ENCODE results near the gene LAMA4.

Gene LAMA4

GRCh38 chr6:112272799-112273198 lies 18.4 kb upstream of the LAMA4 start:
- no peak for DNase-seq (ENCODE audit: low read depth)

GRCh38 chr6:112270756-112271155 lies 16.4 kb upstream of the LAMA4 start:
- no peak for DNase-seq (ENCODE audit: low read depth)

- no peak for DNase-seq (ENCODE audit: low read depth)
Observed at GRCh38 chr6:112269979-112270566, 15.7 kb upstream of the LAMA4 start.

GRCh38 chr6:112269114-112269513 lies 14.7 kb upstream of the LAMA4 start:
- no peak for DNase-seq (ENCODE audit: low read depth)

GRCh38 chr6:112268654-112269053 lies 14.3 kb upstream of the LAMA4 start:
- no peak for DNase-seq (ENCODE audit: low read depth)

- no peak for DNase-seq (ENCODE audit: low read depth)
Observed at GRCh38 chr6:112268019-112268418, 13.7 kb upstream of the LAMA4 start.

GRCh38 chr6:112266331-112266730 lies 12.0 kb upstream of the LAMA4 start:
- no peak for DNase-seq (ENCODE audit: low read depth)

GRCh38 chr6:112259337-112259675 lies 4.9 kb upstream of the LAMA4 start:
- DNase-seq (ENCODE audit: low read depth) = no peak

GRCh38 chr6:112258642-112259336 lies 4.4 kb upstream of the LAMA4 start:
- DNase-seq (ENCODE audit: low read depth) = no peak

- DNase-seq (ENCODE audit: low read depth) = no peak
Observed at GRCh38 chr6:112257178-112257855, 3.0 kb upstream of the LAMA4 start.

- no peak for DNase-seq (ENCODE audit: low read depth)
Observed at GRCh38 chr6:112254921-112255320, 554 bp upstream of the LAMA4 start.

- DNase-seq (ENCODE audit: low read depth) = no peak
Observed at GRCh38 chr6:112253498-112253840, 898 bp downstream of the LAMA4 start.

- DNase-seq (ENCODE audit: low read depth) = no peak
Observed at GRCh38 chr6:112252571-112253497, 1.5 kb downstream of the LAMA4 start.

- DNase-seq (ENCODE audit: low read depth) = no peak
Observed at GRCh38 chr6:112251171-112251875, 3.0 kb downstream of the LAMA4 start.

GRCh38 chr6:112249489-112249888 lies 4.9 kb downstream of the LAMA4 start:
- no peak for DNase-seq (ENCODE audit: low read depth)

- DNase-seq (ENCODE audit: low read depth) = no peak
Observed at GRCh38 chr6:112247275-112247674, 7.1 kb downstream of the LAMA4 start.

GRCh38 chr6:112245511-112246203 lies 8.7 kb downstream of the LAMA4 start:
- DNase-seq (ENCODE audit: low read depth) = no peak

- DNase-seq (ENCODE audit: low read depth) = no peak
Observed at GRCh38 chr6:112243861-112244827, 10.2 kb downstream of the LAMA4 start.

GRCh38 chr6:112241820-112242429 lies 12.4 kb downstream of the LAMA4 start:
- DNase-seq (ENCODE audit: low read depth) = no peak

- DNase-seq (ENCODE audit: low read depth) = no peak
Observed at GRCh38 chr6:112237595-112237994, 16.8 kb downstream of the LAMA4 start.
